ENCODE results near the gene PIGU.
"Not testable (repeated sequence)": the region's sequence is repeated elsewhere in the genome, so short reads cannot be mapped to it uniquely, and the experiment has no call there.

Gene PIGU

GRCh38 chr20:34522969-34523871 is 153.7 kb downstream of the PIGU start:
- H3K4me3 ChIP-seq (replicated peaks; ENCODE audit: low read depth, low read length) = no peak overlapping the region
- TF ChIP-seq CTCF (IDR thresholded peaks at IDR 0.05; ENCODE audit: low read depth, low read length, missing control alignments) = peak; percentile 76
- no peak for DNase-seq (ENCODE audit: extremely low read depth, low read depth)

- not testable (repeated sequence) for DNase-seq (ENCODE audit: extremely low read depth, low read depth); H3K4me3 ChIP-seq (replicated peaks; ENCODE audit: low read depth, low read length)
Measured at GRCh38 chr20:34519841-34520240, 157.1 kb downstream of the PIGU start.

GRCh38 chr20:34518863-34519262 is 158.0 kb downstream of the PIGU start:
- DNase-seq (ENCODE audit: extremely low read depth, low read depth); H3K4me3 ChIP-seq (replicated peaks; ENCODE audit: low read depth, low read length): not testable (repeated sequence)

- DNase-seq (ENCODE audit: extremely low read depth, low read depth) = no peak
- H3K4me3 ChIP-seq (replicated peaks; ENCODE audit: low read depth, low read length) = peak overlapping the region; percentile 59
- no peak for TF ChIP-seq CTCF (IDR thresholded peaks at IDR 0.05; ENCODE audit: low read depth, low read length, missing control alignments)
Measured at GRCh38 chr20:34517114-34517505, 159.8 kb downstream of the PIGU start.

GRCh38 chr20:34516247-34517113 is 160.4 kb downstream of the PIGU start, which contains the start of gene DYNLRB1:
DYNLRB1 (plus strand) TSS chr20:34516422; CDS start chr20:34516459, 37 bp downstream.
- peak; percentile 84 for DNase-seq (ENCODE audit: extremely low read depth, low read depth)
- peak within 1 kb of the TSS; percentile 59 for H3K4me3 ChIP-seq (replicated peaks; ENCODE audit: low read depth, low read length)
- TF ChIP-seq CTCF (IDR thresholded peaks at IDR 0.05; ENCODE audit: low read depth, low read length, missing control alignments) = no peak

- DNase-seq (ENCODE audit: extremely low read depth, low read depth) = no peak
- no peak for TF ChIP-seq CTCF (IDR thresholded peaks at IDR 0.05; ENCODE audit: low read depth, low read length, missing control alignments)
- peak overlapping the region; percentile 59 for H3K4me3 ChIP-seq (replicated peaks; ENCODE audit: low read depth, low read length)
Measured at GRCh38 chr20:34515484-34516246, 161.2 kb downstream of the PIGU start.

GRCh38 chr20:34514897-34515483 is 161.9 kb downstream of the PIGU start:
- DNase-seq (ENCODE audit: extremely low read depth, low read depth) = no peak
- no peak for TF ChIP-seq CTCF (IDR thresholded peaks at IDR 0.05; ENCODE audit: low read depth, low read length, missing control alignments)
- H3K4me3 ChIP-seq (replicated peaks; ENCODE audit: low read depth, low read length) = peak overlapping the region; percentile 59

GRCh38 chr20:34514034-34514433 is 162.9 kb downstream of the PIGU start:
- not testable (repeated sequence) for DNase-seq (ENCODE audit: extremely low read depth, low read depth); H3K4me3 ChIP-seq (replicated peaks; ENCODE audit: low read depth, low read length)
